HepG2 (cell line): ENCODE results near the gene TGM2. TPM values are rescaled to one million over a fixed set of nuclear protein-coding genes. Genes with fewer than 3 reads are reported as not detected.

Experiments used
- AGO1 ChIP-seq: fragments of 200-400 bp; formaldehyde crosslinking; IDR thresholded peaks from 2 replicates; pipeline ENCODE4 v1.6.1; 2017; ENCODE audit warnings: mild to moderate bottlenecking, low read depth, low read length, moderate library complexity; ENCODE audit not compliant: poor library complexity, severe bottlenecking
- ATF1 ChIP-seq: IDR thresholded peaks from 2 replicates; pipeline ENCODE4 v1.6.1; 2016; ENCODE audit warnings: mild to moderate bottlenecking, control low read depth
- ATF7 ChIP-seq, 2 experiments: fragments of 450-650 bp in 1 of 2; sonication (generic) in 1 of 2; formaldehyde crosslinking in 1 of 2; IDR thresholded peaks; 2 replicates each; pipeline versions ENCODE4 v1.4.0 to v1.6.1; 2016 to 2020; ENCODE audit warnings: antibody characterized with exemption in 1 of 2, mild to moderate bottlenecking in 1 of 2, missing genetic modification reagents in 1 of 2
- CREM ChIP-seq, 2 experiments: sonication (generic) in 1 of 2; formaldehyde crosslinking in 1 of 2; IDR thresholded peaks; 2 replicates each; pipeline versions ENCODE4 v1.4.0 to v1.6.1; 2016 to 2020; ENCODE audit warnings: antibody characterized with exemption in 1 of 2, mild to moderate bottlenecking in 1 of 2, missing genetic modification reagents in 1 of 2
- HOXA5 ChIP-seq: sonication (generic); formaldehyde crosslinking; IDR thresholded peaks from 2 replicates; pipeline ENCODE4 v1.4.0; 2020; ENCODE audit warnings: missing genetic modification reagents
- JARID2 ChIP-seq: sonication (generic); formaldehyde crosslinking; IDR thresholded peaks from 2 replicates; pipeline ENCODE4 v1.8.1; 2023; ENCODE audit warnings: missing genetic modification reagents, inconsistent platforms; ENCODE audit not compliant: insufficient replicate concordance
- MAF1 ChIP-seq: sonication (generic); formaldehyde crosslinking; IDR thresholded peaks from 2 replicates; pipeline ENCODE4 v1.5.0; 2020; ENCODE audit warnings: missing genetic modification reagents, borderline replicate concordance
- MEIS1 ChIP-seq: sonication (generic); formaldehyde crosslinking; IDR thresholded peaks from 2 replicates; pipeline ENCODE4 v1.9.0; 2021; ENCODE audit warnings: mild to moderate bottlenecking, missing genetic modification reagents, moderate library complexity, borderline replicate concordance
- SMAD1 ChIP-seq: sonication (generic); formaldehyde crosslinking; IDR thresholded peaks from 2 replicates; pipeline ENCODE4 v1.4.0; 2020; ENCODE audit warnings: missing genetic modification reagents, low read depth, mild to moderate bottlenecking, borderline replicate concordance
- SRSF1 ChIP-seq: fragments of 200-400 bp; formaldehyde crosslinking; optimal IDR thresholded peaks from 2 replicates; pipeline ENCODE3; 2017; ENCODE audit warnings: mild to moderate bottlenecking, low read depth, low read length, moderate library complexity
- TOPORS ChIP-seq: sonication (generic); formaldehyde crosslinking; IDR thresholded peaks from 2 replicates; pipeline ENCODE4 v1.8.0; 2023; ENCODE audit warnings: mild to moderate bottlenecking, missing genetic modification reagents
- ZNF230 ChIP-seq: sonication (generic); formaldehyde crosslinking; IDR thresholded peaks from 2 replicates; pipeline ENCODE4 v1.4.0; 2020; ENCODE audit warnings: mild to moderate bottlenecking, missing genetic modification reagents
- ZNF331 ChIP-seq: sonication (generic); formaldehyde crosslinking; IDR thresholded peaks from 2 replicates; pipeline ENCODE4 v1.4.0; 2020; ENCODE audit warnings: missing genetic modification reagents
- ZNF468 ChIP-seq: sonication (generic); formaldehyde crosslinking; IDR thresholded peaks from 2 replicates; pipeline ENCODE4 v1.8.0; 2022; ENCODE audit warnings: mild to moderate bottlenecking, moderate library complexity, missing genetic modification reagents
- ZNF644 ChIP-seq: IDR thresholded peaks from 2 replicates; pipeline ENCODE4 v1.6.1; 2016; ENCODE audit warnings: low read depth
- ZNF713 ChIP-seq: sonication (generic); formaldehyde crosslinking; IDR thresholded peaks from 2 replicates; pipeline ENCODE4 v1.4.0; 2020; ENCODE audit warnings: mild to moderate bottlenecking, missing genetic modification reagents
- ZNF777 ChIP-seq: sonication (generic); formaldehyde crosslinking; IDR thresholded peaks from 2 replicates; pipeline ENCODE4 v1.4.0; 2020; ENCODE audit warnings: missing genetic modification reagents
- ZNF788 ChIP-seq: sonication (generic); formaldehyde crosslinking; IDR thresholded peaks from 2 replicates; pipeline ENCODE4 v1.5.0; 2020; ENCODE audit warnings: mild to moderate bottlenecking, missing genetic modification reagents, borderline replicate concordance
- ZSCAN22 ChIP-seq: sonication (generic); formaldehyde crosslinking; IDR thresholded peaks from 2 replicates; pipeline ENCODE4 v1.4.0; 2020; ENCODE audit warnings: mild to moderate bottlenecking, missing genetic modification reagents
- polyA plus RNA-seq, 8 experiments: library from polyadenylated mRNA; depleted of rRNA in 3 of 8; stranded (reverse) in 7 of 8; unstranded in 1 of 8; fragments of >200 nt; fragmentation: Illumina TruSeq in 4 of 8; extraction: Trizol in 4 of 8; gene quantifications; 2 replicates each; pipeline versions ENCODE4 v1.2.1 to v1.2.3, GENCODE V29; 2011 to 2016; ENCODE audit warnings: low read depth in 4 of 8, missing spikeins in 1 of 8, mixed read lengths in 1 of 8; ENCODE audit not compliant: insufficient read depth in 1 of 8
- total RNA-seq, 5 experiments: library from RNA; depleted of rRNA; stranded (reverse); fragments of >200 nt; fragmentation: Illumina TruSeq; extraction: Trizol; gene quantifications; 2 replicates each; pipeline ENCODE4 v1.2.3, GENCODE V29; 2016; ENCODE audit warnings: low read depth in 1 of 5
- TF ChIP-seq, protein P1 (sequence below): sonication (generic); formaldehyde crosslinking; IDR thresholded peaks from 2 replicates; pipeline ENCODE4 v1.4.0; 2020; ENCODE audit warnings: mild to moderate bottlenecking, missing genetic modification reagents
- TF ChIP-seq, protein P2 (sequence below): IDR thresholded peaks from 2 replicates; pipeline ENCODE4 v1.6.1; 2016
- TF ChIP-seq, protein P3 (sequence below): sonication (generic); formaldehyde crosslinking; IDR thresholded peaks from 2 replicates; pipeline ENCODE4 v1.4.0; 2020; ENCODE audit warnings: missing genetic modification reagents
- TF ChIP-seq, protein P4 (sequence below): sonication (generic); formaldehyde crosslinking; IDR thresholded peaks from 2 replicates; pipeline ENCODE4 v1.4.0; 2020; ENCODE audit warnings: low read depth, mild to moderate bottlenecking, missing genetic modification reagents

The TGM2 gene
- total and polyA plus RNA-seq, 2 of the 13 experiments (the other 11 are each of a cell fraction or from before 2014, with no cell fraction given), result 4.2 to 46.4 TPM

DNA sequence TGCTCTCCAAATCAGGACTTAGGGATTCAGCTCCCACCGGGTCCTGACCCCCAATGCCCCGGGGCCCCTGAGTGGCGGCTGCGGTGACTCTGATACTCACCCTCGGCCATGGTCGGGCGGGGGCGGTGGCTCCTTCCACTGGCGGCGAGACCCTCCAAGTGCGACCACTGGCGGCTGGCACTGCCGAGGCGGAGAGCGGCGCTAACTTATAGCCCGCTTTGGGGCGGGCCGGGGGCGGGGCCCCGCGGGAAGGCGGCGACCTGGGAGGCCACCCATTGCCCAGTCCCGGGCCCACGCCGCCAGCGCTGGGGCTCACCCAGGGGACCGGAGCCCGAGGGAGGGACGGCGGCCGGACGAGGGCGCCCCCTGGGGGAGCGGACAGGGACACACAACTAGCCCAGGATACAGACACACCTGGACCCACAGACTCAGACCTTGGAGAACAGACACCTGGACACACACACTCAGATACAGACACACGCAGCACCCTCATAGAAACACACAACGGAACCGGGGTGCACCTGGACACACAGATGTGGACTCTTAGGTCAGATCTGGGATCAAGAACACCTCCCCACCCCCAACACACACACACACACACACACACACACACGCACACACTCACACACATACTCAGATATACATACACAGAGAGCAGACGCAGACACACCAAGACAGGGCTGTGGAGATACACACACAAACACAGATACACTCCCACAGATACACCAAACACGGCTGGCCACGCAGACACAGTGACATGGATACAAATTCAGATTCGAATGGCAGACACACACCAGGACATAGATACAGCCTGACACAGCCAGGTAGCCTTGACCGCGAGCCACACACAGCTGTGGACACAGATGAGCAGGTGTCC lies at the start of gene TGM2 (continued):
- TF ChIP-seq TOPORS (CRISPR knock-in tag) (0 out of 2 replicates have a peak, but pooled peaks have one; percentile 46), MAF1 (CRISPR knock-in tag) (0 out of 2 replicates have a peak, but pooled peaks have one; percentile 58), ZNF644 (CRISPR knock-in tag) (peak; percentile 60; the same call in 1 of the 2 replicates), CREM (IDR thresholded peaks at IDR 0.05) (no peak), CREM (CRISPR knock-in tag; IDR thresholded peaks at IDR 0.05) (no peak), HOXA5 (CRISPR knock-in tag) (peak; percentile 70), ATF1 (CRISPR knock-in tag) (no peak), ZNF230 (CRISPR knock-in tag) (0 out of 2 replicates have a peak, but pooled peaks have one; percentile 88), ZNF713 (CRISPR knock-in tag) (0 out of 2 replicates have a peak, but pooled peaks have one; percentile 46), ZNF777 (CRISPR knock-in tag) (peak; percentile 56; the same call in 1 of the 2 replicates), ZNF468 (0 out of 2 replicates have a peak, but pooled peaks have one; percentile 32), ATF7 (IDR thresholded peaks at IDR 0.05) (no peak), ATF7 (CRISPR knock-in tag; IDR thresholded peaks at IDR 0.05) (peak; percentile 58; the same call in 1 of the 2 replicates), MEIS1 (CRISPR knock-in tag) (peak; percentile 87), SMAD1 (CRISPR knock-in tag) (peak; percentile 66; the same call in 1 of the 2 replicates), SRSF1 (peak; percentile 13), ZNF331 (CRISPR knock-in tag) (peak; percentile 85), AGO1 (peak; percentile 77), JARID2 (peak; percentile 42), ZSCAN22 (CRISPR knock-in tag) (no peak), ZNF788 (CRISPR knock-in tag) (peak; percentile 37)
- TF ChIP-seq, protein P1, sequence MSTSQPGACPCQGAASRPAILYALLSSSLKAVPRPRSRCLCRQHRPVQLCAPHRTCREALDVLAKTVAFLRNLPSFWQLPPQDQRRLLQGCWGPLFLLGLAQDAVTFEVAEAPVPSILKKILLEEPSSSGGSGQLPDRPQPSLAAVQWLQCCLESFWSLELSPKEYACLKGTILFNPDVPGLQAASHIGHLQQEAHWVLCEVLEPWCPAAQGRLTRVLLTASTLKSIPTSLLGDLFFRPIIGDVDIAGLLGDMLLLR (CRISPR knock-in tag), result peak; percentile 81
- TF ChIP-seq, protein P2, sequence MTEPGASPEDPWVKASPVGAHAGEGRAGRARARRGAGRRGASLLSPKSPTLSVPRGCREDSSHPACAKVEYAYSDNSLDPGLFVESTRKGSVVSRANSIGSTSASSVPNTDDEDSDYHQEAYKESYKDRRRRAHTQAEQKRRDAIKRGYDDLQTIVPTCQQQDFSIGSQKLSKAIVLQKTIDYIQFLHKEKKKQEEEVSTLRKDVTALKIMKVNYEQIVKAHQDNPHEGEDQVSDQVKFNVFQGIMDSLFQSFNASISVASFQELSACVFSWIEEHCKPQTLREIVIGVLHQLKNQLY, result no peak; the same call in 1 of the 2 replicates
- TF ChIP-seq, protein P3, sequence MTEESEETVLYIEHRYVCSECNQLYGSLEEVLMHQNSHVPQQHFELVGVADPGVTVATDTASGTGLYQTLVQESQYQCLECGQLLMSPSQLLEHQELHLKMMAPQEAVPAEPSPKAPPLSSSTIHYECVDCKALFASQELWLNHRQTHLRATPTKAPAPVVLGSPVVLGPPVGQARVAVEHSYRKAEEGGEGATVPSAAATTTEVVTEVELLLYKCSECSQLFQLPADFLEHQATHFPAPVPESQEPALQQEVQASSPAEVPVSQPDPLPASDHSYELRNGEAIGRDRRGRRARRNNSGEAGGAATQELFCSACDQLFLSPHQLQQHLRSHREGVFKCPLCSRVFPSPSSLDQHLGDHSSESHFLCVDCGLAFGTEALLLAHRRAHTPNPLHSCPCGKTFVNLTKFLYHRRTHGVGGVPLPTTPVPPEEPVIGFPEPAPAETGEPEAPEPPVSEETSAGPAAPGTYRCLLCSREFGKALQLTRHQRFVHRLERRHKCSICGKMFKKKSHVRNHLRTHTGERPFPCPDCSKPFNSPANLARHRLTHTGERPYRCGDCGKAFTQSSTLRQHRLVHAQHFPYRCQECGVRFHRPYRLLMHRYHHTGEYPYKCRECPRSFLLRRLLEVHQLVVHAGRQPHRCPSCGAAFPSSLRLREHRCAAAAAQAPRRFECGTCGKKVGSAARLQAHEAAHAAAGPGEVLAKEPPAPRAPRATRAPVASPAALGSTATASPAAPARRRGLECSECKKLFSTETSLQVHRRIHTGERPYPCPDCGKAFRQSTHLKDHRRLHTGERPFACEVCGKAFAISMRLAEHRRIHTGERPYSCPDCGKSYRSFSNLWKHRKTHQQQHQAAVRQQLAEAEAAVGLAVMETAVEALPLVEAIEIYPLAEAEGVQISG (CRISPR knock-in tag), result peak; percentile 74
- TF ChIP-seq, protein P4, sequence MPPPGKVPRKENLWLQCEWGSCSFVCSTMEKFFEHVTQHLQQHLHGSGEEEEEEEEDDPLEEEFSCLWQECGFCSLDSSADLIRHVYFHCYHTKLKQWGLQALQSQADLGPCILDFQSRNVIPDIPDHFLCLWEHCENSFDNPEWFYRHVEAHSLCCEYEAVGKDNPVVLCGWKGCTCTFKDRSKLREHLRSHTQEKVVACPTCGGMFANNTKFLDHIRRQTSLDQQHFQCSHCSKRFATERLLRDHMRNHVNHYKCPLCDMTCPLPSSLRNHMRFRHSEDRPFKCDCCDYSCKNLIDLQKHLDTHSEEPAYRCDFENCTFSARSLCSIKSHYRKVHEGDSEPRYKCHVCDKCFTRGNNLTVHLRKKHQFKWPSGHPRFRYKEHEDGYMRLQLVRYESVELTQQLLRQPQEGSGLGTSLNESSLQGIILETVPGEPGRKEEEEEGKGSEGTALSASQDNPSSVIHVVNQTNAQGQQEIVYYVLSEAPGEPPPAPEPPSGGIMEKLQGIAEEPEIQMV (CRISPR knock-in tag), result peak; percentile 23; the same call in 1 of the 2 replicates
